Endodermal cell (in vitro differentiated cells): ENCODE measurements around the gene AMER1. TPM values are rescaled to one million over a fixed set of nuclear protein-coding genes. Genes with fewer than 3 reads are reported as not detected.

Experiments
- DNase-seq: peaks from one replicate; pipeline ENCODE4 v3.0.0-alpha.2; 2017
- H3K27ac ChIP-seq: 2 replicates; pipeline ENCODE4 v1.5.1; 2013; ENCODE audit warnings: mild to moderate bottlenecking, low read depth, low read length, moderate library complexity
- H3K27me3 ChIP-seq: 2 replicates; pipeline ENCODE4 v1.6.1; 2013; ENCODE audit warnings: mild to moderate bottlenecking, low read length, moderate library complexity; ENCODE audit not compliant: insufficient read depth, control insufficient read depth, poor library complexity, severe bottlenecking
- H3K36me3 ChIP-seq: 2 replicates; pipeline ENCODE4 v1.7.0; 2013; ENCODE audit warnings: mild to moderate bottlenecking, low read length, moderate library complexity; ENCODE audit not compliant: control insufficient read depth, insufficient read depth
- H3K4me1 ChIP-seq: one replicate; pipeline ENCODE4 v1.7.0; 2013; ENCODE audit warnings: low read length; ENCODE audit not compliant: control insufficient read depth, insufficient read depth
- H3K4me3 ChIP-seq: 2 replicates; pipeline ENCODE4 v1.5.1; 2013; ENCODE audit warnings: mild to moderate bottlenecking, low read length, moderate library complexity
- H3K9ac ChIP-seq: 2 replicates; pipeline ENCODE4 v1.6.1; 2013; ENCODE audit warnings: mild to moderate bottlenecking, low read length, moderate library complexity; ENCODE audit not compliant: poor library complexity, severe bottlenecking; ENCODE audit errors: extremely low read depth
- H3K9me3 ChIP-seq: 2 replicates; pipeline ENCODE4 v1.6.1; 2013; ENCODE audit warnings: mild to moderate bottlenecking, low read length, moderate library complexity; ENCODE audit not compliant: control insufficient read depth
- H3K27ac Mint-ChIP-seq: 2 replicates; pipeline ENCODE4 v1.8.0; 2020; ENCODE audit warnings: mixed read lengths
- H3K27me3 Mint-ChIP-seq: 2 replicates; pipeline ENCODE4 v1.8.0; 2021; ENCODE audit warnings: mild to moderate bottlenecking, mixed read lengths; ENCODE audit not compliant: insufficient read depth
- H3K36me3 Mint-ChIP-seq: 2 replicates; pipeline ENCODE4 v1.8.0; 2020; ENCODE audit warnings: low read depth, mixed read lengths
- H3K4me1 Mint-ChIP-seq: 2 replicates; pipeline ENCODE4 v1.8.0; 2020; ENCODE audit warnings: mixed read lengths
- H3K4me3 Mint-ChIP-seq: 2 replicates; pipeline ENCODE4 v1.8.0; 2020; ENCODE audit warnings: mild to moderate bottlenecking, moderate library complexity, mixed read lengths
- H3K9me3 Mint-ChIP-seq: 2 replicates; pipeline ENCODE4 v1.8.0; 2020; ENCODE audit warnings: mild to moderate bottlenecking, mixed read lengths
- WGBS, 2 experiments: methylation state at CpG; one replicate each; pipeline versions ENCODE4 v1.1.5 to v1.1.7; 2013; ENCODE audit warnings: missing lambda C conversion rate in 2 of 2, mixed read lengths in 1 of 2; ENCODE audit not compliant: insufficient coverage in 1 of 2, insufficient read length in 1 of 2; 5-methylcytosine and 5-hydroxymethylcytosine counted together
- total RNA-seq, 2 donors: library from RNA; stranded (reverse); fragmentation: NEBNext Ultra II Directional in 1 of 2; extraction: Animal tissue kit (Norgen Biotek cat#: 25700) in 1 of 2; gene quantifications; 2 replicates in 1 of 2; 3 replicates in 1 of 2; pipeline ENCODE4 v1.2.1, GENCODE V29; 2021
- TF ChIP-seq, protein P1 (sequence below): fragments of 200-600 bp; sonication (generic); conservative IDR thresholded peaks from 2 replicates; pipeline ENCODE4 v1.5.0; 2021; ENCODE audit warnings: antibody characterized with exemption, mild to moderate bottlenecking

The AMER1 gene
- total RNA-seq, 2 donors from 2014 or later, result 11.2 to 12.0 TPM

DNA sequence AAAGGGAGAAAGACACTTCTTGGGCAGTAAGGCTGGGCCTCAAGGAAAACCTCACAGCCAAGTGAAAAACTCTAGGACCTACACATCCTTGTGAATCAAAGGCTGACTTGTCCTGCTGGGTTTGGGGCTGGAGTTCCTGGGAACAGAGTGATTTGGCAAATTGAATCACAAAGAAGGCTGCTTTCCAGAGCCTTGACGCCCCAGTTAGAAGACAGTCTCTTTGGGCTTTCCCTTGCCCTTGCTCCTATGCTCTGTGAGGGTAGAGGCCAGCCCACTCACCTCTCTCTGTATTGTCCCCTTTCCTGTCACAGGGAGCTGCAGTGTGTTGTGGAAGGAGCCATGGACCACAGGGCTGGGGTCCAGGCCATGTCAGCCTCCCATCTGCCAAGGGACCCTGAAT is 9.6 kb downstream of the AMER1 start:
- no peaks in the 10 kb centered on the region for H3K27me3 Mint-ChIP-seq
- Histone ChIP-seq H3K4me3 (no peak overlapping the region), H3K4me1 (no peaks in the 10 kb centered on the region), H3K9ac (no peak overlapping the region), H3K9me3 (no peaks in the 10 kb centered on the region), H3K36me3 (no peaks in the 10 kb centered on the region), H3K27me3 (no peaks in the 10 kb centered on the region), H3K27ac (no peak overlapping the region)
- no peak overlapping the region for H3K4me3 Mint-ChIP-seq
- DNase-seq, result no peak
- H3K9me3 Mint-ChIP-seq, result peaks cover 70% of the 10 kb centered on the region
- no peak overlapping the region for H3K27ac Mint-ChIP-seq
- 22 to 50% methylated on average over 1 of the region's 1 CpG for WGBS, 2 experiments
- peaks cover 18% of the 10 kb centered on the region for H3K36me3 Mint-ChIP-seq
- no peaks in the 10 kb centered on the region for H3K4me1 Mint-ChIP-seq
- TF ChIP-seq, protein P1, sequence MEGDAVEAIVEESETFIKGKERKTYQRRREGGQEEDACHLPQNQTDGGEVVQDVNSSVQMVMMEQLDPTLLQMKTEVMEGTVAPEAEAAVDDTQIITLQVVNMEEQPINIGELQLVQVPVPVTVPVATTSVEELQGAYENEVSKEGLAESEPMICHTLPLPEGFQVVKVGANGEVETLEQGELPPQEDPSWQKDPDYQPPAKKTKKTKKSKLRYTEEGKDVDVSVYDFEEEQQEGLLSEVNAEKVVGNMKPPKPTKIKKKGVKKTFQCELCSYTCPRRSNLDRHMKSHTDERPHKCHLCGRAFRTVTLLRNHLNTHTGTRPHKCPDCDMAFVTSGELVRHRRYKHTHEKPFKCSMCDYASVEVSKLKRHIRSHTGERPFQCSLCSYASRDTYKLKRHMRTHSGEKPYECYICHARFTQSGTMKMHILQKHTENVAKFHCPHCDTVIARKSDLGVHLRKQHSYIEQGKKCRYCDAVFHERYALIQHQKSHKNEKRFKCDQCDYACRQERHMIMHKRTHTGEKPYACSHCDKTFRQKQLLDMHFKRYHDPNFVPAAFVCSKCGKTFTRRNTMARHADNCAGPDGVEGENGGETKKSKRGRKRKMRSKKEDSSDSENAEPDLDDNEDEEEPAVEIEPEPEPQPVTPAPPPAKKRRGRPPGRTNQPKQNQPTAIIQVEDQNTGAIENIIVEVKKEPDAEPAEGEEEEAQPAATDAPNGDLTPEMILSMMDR, result no peak

DNA sequence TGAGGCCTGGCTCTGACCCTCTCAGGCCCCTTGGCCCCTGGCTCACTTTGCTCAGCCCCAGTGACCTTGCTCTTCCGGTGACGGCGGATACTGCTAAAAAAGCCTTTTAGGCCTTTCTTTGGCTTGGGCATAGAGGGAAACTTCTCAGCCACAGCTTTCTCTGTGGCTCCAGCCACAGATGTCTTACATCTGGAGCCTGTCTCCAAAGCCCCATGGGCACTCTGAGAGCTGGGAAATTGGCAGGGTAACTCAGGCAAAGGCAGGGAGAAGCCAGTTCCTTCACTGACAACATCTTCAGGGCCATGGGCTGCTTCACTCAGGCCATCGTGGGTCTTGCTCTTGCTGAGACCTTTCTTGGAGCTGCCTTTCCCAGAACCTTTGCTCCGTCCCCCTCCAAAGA is 12.8 kb downstream of the AMER1 start:
- H3K9me3 Mint-ChIP-seq, result peaks cover 59% of the 10 kb centered on the region
- H3K4me3 ChIP-seq, result no peak overlapping the region
- WGBS, 2 experiments, result 94% methylated on average over 5 of the region's 5 CpGs; no CpG with 5 or more reads in 1 of the 2 experiments

DNA sequence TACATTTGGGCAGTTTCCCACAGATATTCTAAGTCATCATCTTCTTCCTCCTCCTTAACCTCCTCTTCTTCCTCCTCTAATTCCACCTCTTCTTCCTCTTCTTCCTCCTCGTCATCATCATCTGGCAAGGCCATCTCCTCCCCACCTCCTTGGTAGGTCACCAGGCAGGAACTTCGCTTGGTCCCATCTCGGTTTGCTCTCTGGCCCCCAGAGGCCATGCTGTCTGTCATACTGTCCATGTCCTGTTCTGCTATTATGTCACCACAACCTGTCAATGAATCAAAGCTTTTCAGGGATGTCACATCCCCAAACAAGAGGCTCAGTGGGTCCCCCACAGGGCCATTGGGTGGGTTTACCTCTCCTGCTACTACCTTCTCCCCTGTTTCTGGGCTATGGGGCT is 13.5 kb downstream of the AMER1 start:
- no peaks in the 10 kb centered on the region for H3K4me1 ChIP-seq
- no peak for DNase-seq
- no peak overlapping the region for H3K9ac ChIP-seq
- H3K27ac Mint-ChIP-seq, result no peak overlapping the region
- no peaks in the 10 kb centered on the region for H3K9me3 ChIP-seq
- no peaks in the 10 kb centered on the region for H3K27me3 Mint-ChIP-seq
- H3K36me3 Mint-ChIP-seq, result peaks cover 23% of the 10 kb centered on the region
- WGBS, 2 experiments, result 83 to 95% methylated on average over 1 to 3 of the region's 3 CpGs
- no peak overlapping the region for H3K4me3 Mint-ChIP-seq
- H3K27me3 ChIP-seq, result no peaks in the 10 kb centered on the region
- no peak overlapping the region for H3K27ac ChIP-seq
- peaks cover 3% of the 10 kb centered on the region for H3K4me1 Mint-ChIP-seq
- H3K4me3 ChIP-seq, result no peak overlapping the region
- TF ChIP-seq, protein P1, result no peak
- H3K36me3 ChIP-seq, result no peaks in the 10 kb centered on the region
- H3K9me3 Mint-ChIP-seq, result peaks cover 58% of the 10 kb centered on the region

More for the DNA sequence above, 12.8 kb downstream of the AMER1 start:
- DNase-seq, result no peak
- Histone ChIP-seq H3K27ac (no peak overlapping the region), H3K9me3 (no peaks in the 10 kb centered on the region), H3K27me3 (no peaks in the 10 kb centered on the region), H3K4me1 (no peaks in the 10 kb centered on the region), H3K9ac (no peak overlapping the region), H3K36me3 (no peaks in the 10 kb centered on the region)
- H3K27ac Mint-ChIP-seq, result no peak overlapping the region
- no peak overlapping the region for H3K4me3 Mint-ChIP-seq
- TF ChIP-seq, protein P1, result no peak
- H3K4me1 Mint-ChIP-seq, result peaks cover 3% of the 10 kb centered on the region
- H3K36me3 Mint-ChIP-seq, result peaks cover 23% of the 10 kb centered on the region
- H3K27me3 Mint-ChIP-seq, result no peaks in the 10 kb centered on the region
